K562 (cell line): ENCODE results near the gene RASSF7. TPM values are rescaled to one million over a fixed set of nuclear protein-coding genes. Genes with fewer than 3 reads are reported as not detected.

Experiments used
- ARNT ChIP-seq, 2 experiments: fragments of 450-650 bp; IDR thresholded peaks; 2 replicates each; pipeline ENCODE4 v1.6.1; 2016; ENCODE audit warnings: mild to moderate bottlenecking in 1 of 2
- DNMT1 ChIP-seq: fragments of 450-650 bp; IDR thresholded peaks from 2 replicates; pipeline ENCODE4 v1.6.1; 2016; ENCODE audit warnings: antibody characterized with exemption, mild to moderate bottlenecking
- FOXP1 ChIP-seq: sonication (generic); formaldehyde crosslinking; IDR thresholded peaks from 2 replicates; pipeline ENCODE4 v1.8.0; 2022; ENCODE audit warnings: mild to moderate bottlenecking, missing genetic modification reagents
- HMGN3 ChIP-seq: IDR thresholded peaks from 2 replicates; pipeline ENCODE4 v1.6.1; 2011; ENCODE audit warnings: borderline replicate concordance, low read depth, mild to moderate bottlenecking, mixed read lengths, low read length; ENCODE audit not compliant: insufficient read length; ENCODE audit errors: extremely low read depth
- KLF16 ChIP-seq: IDR thresholded peaks from 2 replicates; pipeline ENCODE4 v1.6.1; 2016; ENCODE audit warnings: antibody characterized with exemption
- SPI1 ChIP-seq: IDR thresholded peaks from 2 replicates; pipeline ENCODE4 v1.6.1; 2011; ENCODE audit warnings: low read depth, low read length, control low read depth, borderline replicate concordance
- ZBED1 ChIP-seq: IDR thresholded peaks from 2 replicates; pipeline ENCODE4 v1.6.1; 2014
- ZKSCAN8 ChIP-seq: fragments of 200-800 bp; sonication (Bioruptor generic); IDR thresholded peaks from 2 replicates; pipeline ENCODE4 v1.6.1; 2016; ENCODE audit warnings: missing genetic modification characterization, missing compliant biosample characterization
- ZNF124 ChIP-seq: sonication (generic); formaldehyde crosslinking; IDR thresholded peaks from 2 replicates; pipeline ENCODE4 v1.8.1; 2022; ENCODE audit warnings: missing genetic modification reagents
- ZNF384 ChIP-seq: IDR thresholded peaks from 2 replicates; pipeline ENCODE4 v1.6.1; 2012; ENCODE audit warnings: low read depth, low read length, improper control_type of control experiment
- polyA plus RNA-seq, 8 experiments: library from polyadenylated mRNA; depleted of rRNA in 4 of 8; stranded (reverse) in 5 of 8; unstranded in 3 of 8; fragments of >200 nt; fragmentation: Nextera tagmentation in 2 of 8; fragmentation: Illumina TruSeq in 1 of 8; extraction: Ambion mirVana in 2 of 8; extraction: Trizol in 1 of 8; gene quantifications; 2 replicates each; pipeline versions ENCODE4 v1.2.1 to v1.2.3, GENCODE V29; 2011 to 2014; ENCODE audit warnings: inconsistent platforms in 1 of 8, missing spikeins in 1 of 8
- total RNA-seq, 7 experiments: library from RNA; depleted of rRNA in 6 of 7; stranded (reverse); fragments of >200 nt in 6 of 7; fragmentation: Illumina TruSeq in 2 of 7; extraction: Trizol in 2 of 7; gene quantifications; 2 replicates each; pipeline versions ENCODE4 v1.2.1 to v1.2.3, GENCODE V29; 2011 to 2021; ENCODE audit warnings: low replicate concordance in 1 of 7
- TF ChIP-seq, protein P1 (sequence below): fragments of 250-450 bp; sonication (Bioruptor Pico); IDR thresholded peaks from 2 replicates; pipeline ENCODE4 v1.5.0; 2021; ENCODE audit warnings: mild to moderate bottlenecking, moderate library complexity
- TF ChIP-seq, protein P2 (sequence below): sonication (generic); formaldehyde crosslinking; IDR thresholded peaks from 2 replicates; pipeline ENCODE4 v1.4.0; 2020; ENCODE audit warnings: mild to moderate bottlenecking, missing genetic modification reagents
- TF ChIP-seq, protein P3 (sequence below): IDR thresholded peaks from 2 replicates; pipeline ENCODE4 v1.6.1; 2011; ENCODE audit warnings: borderline replicate concordance, low read depth, mild to moderate bottlenecking, moderate library complexity, low read length; ENCODE audit not compliant: insufficient read depth, poor library complexity, severe bottlenecking
- TF ChIP-seq, protein P4 (sequence below), 2 experiments: fragments of 250-450 bp in 1 of 2; fragments of 450-650 bp in 1 of 2; sonication (Bioruptor Pico) in 1 of 2; IDR thresholded peaks; 2 replicates each; pipeline versions ENCODE4 v1.6.1 to v1.8.0; 2016 to 2021; ENCODE audit warnings: mild to moderate bottlenecking in 2 of 2, moderate library complexity in 2 of 2, missing compliant biosample characterization in 1 of 2, missing genetic modification characterization in 1 of 2
- TF ChIP-seq, protein P5 (sequence below): sonication (generic); IDR thresholded peaks from 2 replicates; pipeline ENCODE4 v1.6.1; 2016
- TF ChIP-seq, protein P6 (sequence below): fragments of 200-800 bp; sonication (Bioruptor generic); IDR thresholded peaks from 2 replicates; pipeline ENCODE4 v1.6.1; 2017; ENCODE audit warnings: missing genetic modification characterization, missing compliant biosample characterization

Gene RASSF7
- total and polyA plus RNA-seq, 9 of the 15 experiments (the other 6 are each of a cell fraction or from before 2014, with no cell fraction given), result 0.41 to 45.2 (median 18.6) TPM

DNA sequence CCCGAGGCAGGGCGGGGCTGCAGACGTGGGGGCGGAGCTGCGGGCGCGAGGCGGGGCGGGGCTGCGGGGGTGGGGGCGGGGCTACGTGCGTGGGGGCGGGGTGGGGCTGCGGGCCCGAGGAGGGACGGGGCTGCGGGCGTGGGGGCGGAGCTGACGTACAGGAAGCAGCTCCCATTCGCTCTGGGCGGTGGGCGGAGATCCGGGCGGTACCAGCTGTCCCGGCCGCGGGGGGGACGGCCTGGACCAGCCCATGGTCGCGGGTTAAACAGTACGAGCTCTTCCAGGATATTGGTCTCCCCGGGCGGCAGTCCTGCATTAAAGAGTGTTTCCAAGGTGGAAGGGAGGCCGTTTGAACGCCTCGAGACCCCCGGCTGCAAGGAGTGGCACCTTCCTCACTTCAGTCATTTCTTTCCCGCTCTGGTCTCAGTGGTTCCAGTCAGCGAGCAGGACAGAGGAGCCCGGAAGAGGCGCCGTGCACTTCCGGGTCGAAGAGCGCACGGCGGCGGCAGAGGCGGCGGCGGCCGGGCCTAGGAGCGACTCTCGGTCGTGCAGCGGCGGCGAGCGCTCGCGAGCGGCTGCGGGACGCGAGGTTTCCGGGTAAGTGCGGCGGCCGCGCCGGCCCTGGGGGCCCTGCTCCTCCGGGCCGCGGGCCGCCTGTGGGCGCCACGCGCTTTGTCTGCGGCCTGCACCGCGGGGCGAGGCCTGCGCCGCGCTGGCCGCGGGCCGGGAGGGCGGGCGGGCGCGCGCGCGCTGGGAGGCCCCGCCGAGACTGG is 15.4 kb downstream of the RASSF7 start, which contains the start of gene PHRF1 (continued):
- TF ChIP-seq, protein P1, sequence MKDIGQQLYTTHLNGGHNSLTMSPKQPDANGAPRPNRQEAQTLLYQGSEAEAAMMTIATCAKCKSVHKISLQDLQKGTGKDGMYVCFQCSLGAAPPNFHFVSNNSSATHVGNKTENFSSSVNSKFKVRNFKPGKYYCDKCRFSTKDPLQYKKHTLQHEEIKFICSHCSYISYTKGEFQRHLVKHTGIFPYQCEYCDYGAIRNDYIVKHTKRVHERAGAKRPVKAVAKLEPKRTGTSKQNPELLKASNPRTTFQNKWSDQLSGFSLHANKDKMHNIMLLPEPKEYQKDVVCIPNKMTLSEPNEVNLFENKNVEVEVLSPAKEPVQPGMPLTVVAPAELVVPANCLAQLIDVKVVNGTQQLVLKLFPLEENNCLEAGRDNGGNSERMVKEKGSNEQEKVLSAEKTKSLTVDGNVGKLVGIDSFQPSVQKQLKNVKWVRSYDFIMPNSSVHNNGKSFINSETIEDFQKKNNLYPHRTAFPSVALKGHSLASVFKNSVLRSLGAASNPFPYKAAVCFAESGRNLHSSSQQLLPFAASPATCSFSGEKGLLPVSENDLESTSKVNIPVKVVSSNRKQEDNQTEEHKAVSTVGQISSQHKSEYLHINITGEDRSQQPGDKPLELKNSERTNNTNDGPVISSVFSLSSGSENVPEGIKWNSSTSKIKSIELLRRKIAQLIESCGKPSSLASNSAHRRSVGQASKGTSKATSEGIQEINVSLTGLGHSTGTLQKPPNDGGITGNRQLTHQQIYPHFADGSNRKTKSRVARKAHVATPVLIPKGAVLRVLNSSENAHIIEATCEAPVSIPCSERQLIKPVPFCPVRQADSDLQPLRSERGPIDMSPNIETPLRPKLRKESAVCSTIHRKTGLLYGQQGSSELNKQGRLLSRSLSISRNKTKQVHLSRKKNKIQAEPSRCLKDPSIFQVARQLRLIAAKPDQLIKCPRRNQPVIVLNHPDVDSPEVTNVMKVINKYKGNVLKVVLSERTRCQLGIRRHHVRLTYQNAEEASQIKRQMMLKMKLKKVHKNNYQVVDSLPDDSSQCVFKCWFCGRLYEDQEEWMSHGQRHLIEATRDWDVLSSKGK (CRISPR knock-in tag), result no peak
- TF ChIP-seq ZBED1 (no peak), FOXP1 (CRISPR knock-in tag) (peak; percentile 60; the same call in 1 of the 2 replicates), ARNT (IDR thresholded peaks at IDR 0.05) (no peak), DNMT1 (no peak), SPI1 (no peak), HMGN3 (no peak), ZKSCAN8 (CRISPR knock-in tag) (no peak), ZNF124 (CRISPR knock-in tag) (no peak), KLF16 (no peak), ZNF384 (0 out of 2 replicates have a peak, but pooled peaks have one; percentile 31)
- TF ChIP-seq, protein P2, sequence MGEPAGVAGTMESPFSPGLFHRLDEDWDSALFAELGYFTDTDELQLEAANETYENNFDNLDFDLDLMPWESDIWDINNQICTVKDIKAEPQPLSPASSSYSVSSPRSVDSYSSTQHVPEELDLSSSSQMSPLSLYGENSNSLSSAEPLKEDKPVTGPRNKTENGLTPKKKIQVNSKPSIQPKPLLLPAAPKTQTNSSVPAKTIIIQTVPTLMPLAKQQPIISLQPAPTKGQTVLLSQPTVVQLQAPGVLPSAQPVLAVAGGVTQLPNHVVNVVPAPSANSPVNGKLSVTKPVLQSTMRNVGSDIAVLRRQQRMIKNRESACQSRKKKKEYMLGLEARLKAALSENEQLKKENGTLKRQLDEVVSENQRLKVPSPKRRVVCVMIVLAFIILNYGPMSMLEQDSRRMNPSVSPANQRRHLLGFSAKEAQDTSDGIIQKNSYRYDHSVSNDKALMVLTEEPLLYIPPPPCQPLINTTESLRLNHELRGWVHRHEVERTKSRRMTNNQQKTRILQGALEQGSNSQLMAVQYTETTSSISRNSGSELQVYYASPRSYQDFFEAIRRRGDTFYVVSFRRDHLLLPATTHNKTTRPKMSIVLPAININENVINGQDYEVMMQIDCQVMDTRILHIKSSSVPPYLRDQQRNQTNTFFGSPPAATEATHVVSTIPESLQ, result no peak
- TF ChIP-seq, protein P3, sequence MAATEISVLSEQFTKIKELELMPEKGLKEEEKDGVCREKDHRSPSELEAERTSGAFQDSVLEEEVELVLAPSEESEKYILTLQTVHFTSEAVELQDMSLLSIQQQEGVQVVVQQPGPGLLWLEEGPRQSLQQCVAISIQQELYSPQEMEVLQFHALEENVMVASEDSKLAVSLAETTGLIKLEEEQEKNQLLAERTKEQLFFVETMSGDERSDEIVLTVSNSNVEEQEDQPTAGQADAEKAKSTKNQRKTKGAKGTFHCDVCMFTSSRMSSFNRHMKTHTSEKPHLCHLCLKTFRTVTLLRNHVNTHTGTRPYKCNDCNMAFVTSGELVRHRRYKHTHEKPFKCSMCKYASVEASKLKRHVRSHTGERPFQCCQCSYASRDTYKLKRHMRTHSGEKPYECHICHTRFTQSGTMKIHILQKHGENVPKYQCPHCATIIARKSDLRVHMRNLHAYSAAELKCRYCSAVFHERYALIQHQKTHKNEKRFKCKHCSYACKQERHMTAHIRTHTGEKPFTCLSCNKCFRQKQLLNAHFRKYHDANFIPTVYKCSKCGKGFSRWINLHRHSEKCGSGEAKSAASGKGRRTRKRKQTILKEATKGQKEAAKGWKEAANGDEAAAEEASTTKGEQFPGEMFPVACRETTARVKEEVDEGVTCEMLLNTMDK, result peak; percentile 16
- TF ChIP-seq, protein P4, sequence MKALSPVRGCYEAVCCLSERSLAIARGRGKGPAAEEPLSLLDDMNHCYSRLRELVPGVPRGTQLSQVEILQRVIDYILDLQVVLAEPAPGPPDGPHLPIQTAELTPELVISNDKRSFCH (CRISPR knock-in tag; IDR thresholded peaks at IDR 0.05), result no peak
- TF ChIP-seq, protein P4 (tag; IDR thresholded peaks at IDR 0.05), result peak; percentile 51; the same call in 1 of the 2 replicates
- TF ChIP-seq, protein P5, sequence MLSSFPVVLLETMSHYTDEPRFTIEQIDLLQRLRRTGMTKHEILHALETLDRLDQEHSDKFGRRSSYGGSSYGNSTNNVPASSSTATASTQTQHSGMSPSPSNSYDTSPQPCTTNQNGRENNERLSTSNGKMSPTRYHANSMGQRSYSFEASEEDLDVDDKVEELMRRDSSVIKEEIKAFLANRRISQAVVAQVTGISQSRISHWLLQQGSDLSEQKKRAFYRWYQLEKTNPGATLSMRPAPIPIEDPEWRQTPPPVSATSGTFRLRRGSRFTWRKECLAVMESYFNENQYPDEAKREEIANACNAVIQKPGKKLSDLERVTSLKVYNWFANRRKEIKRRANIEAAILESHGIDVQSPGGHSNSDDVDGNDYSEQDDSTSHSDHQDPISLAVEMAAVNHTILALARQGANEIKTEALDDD, result no peak
- TF ChIP-seq, protein P6, sequence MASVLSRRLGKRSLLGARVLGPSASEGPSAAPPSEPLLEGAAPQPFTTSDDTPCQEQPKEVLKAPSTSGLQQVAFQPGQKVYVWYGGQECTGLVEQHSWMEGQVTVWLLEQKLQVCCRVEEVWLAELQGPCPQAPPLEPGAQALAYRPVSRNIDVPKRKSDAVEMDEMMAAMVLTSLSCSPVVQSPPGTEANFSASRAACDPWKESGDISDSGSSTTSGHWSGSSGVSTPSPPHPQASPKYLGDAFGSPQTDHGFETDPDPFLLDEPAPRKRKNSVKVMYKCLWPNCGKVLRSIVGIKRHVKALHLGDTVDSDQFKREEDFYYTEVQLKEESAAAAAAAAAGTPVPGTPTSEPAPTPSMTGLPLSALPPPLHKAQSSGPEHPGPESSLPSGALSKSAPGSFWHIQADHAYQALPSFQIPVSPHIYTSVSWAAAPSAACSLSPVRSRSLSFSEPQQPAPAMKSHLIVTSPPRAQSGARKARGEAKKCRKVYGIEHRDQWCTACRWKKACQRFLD (CRISPR knock-in tag), result 0 out of 2 replicates have a peak, but pooled peaks have one; percentile 36
